Measurements from ENCODE around the gene MPG. TPM values are rescaled to one million over a fixed set of nuclear protein-coding genes. Genes with fewer than 3 reads are reported as not detected.
"Not testable (repeated sequence)": the region's sequence is repeated elsewhere in the genome, so short reads cannot be mapped to it uniquely, and the experiment has no call there.

The MPG gene
- polyA plus RNA-seq, 3 donors = 32.5 to 86.9 (median 70.6) TPM

- H3K4me2 ChIP-seq (replicated peaks; ENCODE audit: extremely low read depth, low read length, poor library complexity, severe bottlenecking) = no peak overlapping the region
- no peak for TF ChIP-seq CTCF (IDR thresholded peaks at IDR 0.05)
- peaks cover 8 to 10% of the 10 kb centered on the region in 2 donors for H3K36me3 Mint-ChIP-seq
- no peaks in the 10 kb centered on the region for H3K27me3 ChIP-seq (ENCODE audit: control insufficient read depth in 2 of 2, insufficient read depth in 2 of 2, low read length in 2 of 2)
- H3K27ac ChIP-seq (ENCODE audit: low read depth in 1 of 2, low read length in 2 of 2) = no peak overlapping the region
- no peaks in the 10 kb centered on the region for H3K9me3 ChIP-seq (replicated peaks in 1 of 2; ENCODE audit: control insufficient read depth in 1 of 2, insufficient read depth in 1 of 2, low read length in 2 of 2)
- intact Hi-C loops (cut with micrococcal nuclease) = no loop called here
- H3K4me3 Mint-ChIP-seq = no peak overlapping the region
- H3K79me2 ChIP-seq (ENCODE audit: insufficient read depth, low read length) = no peaks in the 10 kb centered on the region
- no peaks in the 10 kb centered on the region for H3K9me3 Mint-ChIP-seq
- H3K4me3 ChIP-seq (replicated peaks in 1 of 3; ENCODE audit: low read depth in 2 of 3, low read length in 3 of 3) = no peak overlapping the region
- H3K27ac Mint-ChIP-seq = peak overlapping the region in 2 of 7 donors; percentile 85 to 92
- H2AFZ ChIP-seq (ENCODE audit: insufficient read depth, low read depth, low read length, poor library complexity, severe bottlenecking) = no peak overlapping the region
- no peak for DNase-seq
- H4K20me1 ChIP-seq (ENCODE audit: insufficient read depth, low read length) = no peaks in the 10 kb centered on the region
- peaks cover 49% of the 10 kb centered on the region for H3K4me1 Mint-ChIP-seq
- peaks cover 0 to 4% (median 0%) of the 10 kb centered on the region in 3 donors for H3K27me3 Mint-ChIP-seq (ENCODE audit: low read depth in 3 of 3)
- H3K4me1 ChIP-seq (ENCODE audit: control insufficient read depth in 1 of 2, insufficient read depth in 2 of 2, low read length in 2 of 2) = peaks cover 29 to 40% of the 10 kb centered on the region in 2 donors
- WGBS (ENCODE audit: insufficient coverage) = 96% methylated on average over 14 of the region's 15 CpGs
- H3K36me3 ChIP-seq (replicated peaks in 1 of 2; ENCODE audit: control insufficient read depth in 1 of 2, insufficient read depth in 2 of 2, low read length in 2 of 2) = peaks cover 0 to 2% of the 10 kb centered on the region in 2 donors
- no peak overlapping the region for H3K9ac ChIP-seq (ENCODE audit: insufficient read depth, low read length, poor library complexity, severe bottlenecking)
Measured at GRCh38 chr16:36336-36984, 41.6 kb upstream of the MPG start.

GRCh38 chr16:37511-37910 lies 40.5 kb upstream of the MPG start:
- no peaks in the 10 kb centered on the region for H3K79me2 ChIP-seq (ENCODE audit: insufficient read depth, low read length)
- H3K27ac ChIP-seq (ENCODE audit: low read depth in 1 of 2, low read length in 2 of 2) = peak overlapping the region; percentile 16 to 48
- peaks cover 50% of the 10 kb centered on the region for H3K4me1 Mint-ChIP-seq
- peaks cover 17 to 18% of the 10 kb centered on the region in 2 donors for H3K36me3 Mint-ChIP-seq
- no peaks in the 10 kb centered on the region for H3K27me3 ChIP-seq (ENCODE audit: control insufficient read depth in 2 of 2, insufficient read depth in 2 of 2, low read length in 2 of 2)
- H3K4me1 ChIP-seq (ENCODE audit: control insufficient read depth in 1 of 2, insufficient read depth in 2 of 2, low read length in 2 of 2) = peaks cover 29 to 40% of the 10 kb centered on the region in 2 donors
- H2AFZ ChIP-seq (ENCODE audit: insufficient read depth, low read depth, low read length, poor library complexity, severe bottlenecking) = no peak overlapping the region
- H3K27ac Mint-ChIP-seq = peak overlapping the region in 5 of 7 donors; percentile 63 to 81 (median 69)
- intact Hi-C loops (cut with micrococcal nuclease) = no loop called here
- H3K9ac ChIP-seq (ENCODE audit: insufficient read depth, low read length, poor library complexity, severe bottlenecking) = peak overlapping the region; percentile 13
- H3K4me3 ChIP-seq (replicated peaks in 1 of 3; ENCODE audit: low read depth in 2 of 3, low read length in 3 of 3) = no peak overlapping the region
- no CpG with 5 or more reads among the region's 5 CpGs for WGBS (ENCODE audit: insufficient coverage)
- no peak for TF ChIP-seq CTCF (IDR thresholded peaks at IDR 0.05)
- peaks cover 4 to 12% of the 10 kb centered on the region in 2 donors for H3K36me3 ChIP-seq (replicated peaks in 1 of 2; ENCODE audit: control insufficient read depth in 1 of 2, insufficient read depth in 2 of 2, low read length in 2 of 2)
- H3K4me3 Mint-ChIP-seq = no peak overlapping the region
- H3K4me2 ChIP-seq (replicated peaks; ENCODE audit: extremely low read depth, low read length, poor library complexity, severe bottlenecking) = no peak overlapping the region
- no peaks in the 10 kb centered on the region for H3K9me3 Mint-ChIP-seq
- H3K9me3 ChIP-seq (replicated peaks in 1 of 2; ENCODE audit: control insufficient read depth in 1 of 2, insufficient read depth in 1 of 2, low read length in 2 of 2) = no peaks in the 10 kb centered on the region
- peaks cover 0 to 4% (median 0%) of the 10 kb centered on the region in 3 donors for H3K27me3 Mint-ChIP-seq (ENCODE audit: low read depth in 3 of 3)
- no peaks in the 10 kb centered on the region for H4K20me1 ChIP-seq (ENCODE audit: insufficient read depth, low read length)
- DNase-seq = peak in 2 of 3 donors; percentile 23 to 38

GRCh38 chr16:38206-38605 lies 39.8 kb upstream of the MPG start:
- peaks cover 53% of the 10 kb centered on the region for H3K4me1 Mint-ChIP-seq
- H3K36me3 Mint-ChIP-seq = peaks cover 24 to 25% of the 10 kb centered on the region in 2 donors
- H3K27ac ChIP-seq (ENCODE audit: low read depth in 1 of 2, low read length in 2 of 2); H3K27me3 Mint-ChIP-seq (ENCODE audit: low read depth in 3 of 3); H3K27me3 ChIP-seq (ENCODE audit: control insufficient read depth in 2 of 2, insufficient read depth in 2 of 2, low read length in 2 of 2); H3K9me3 ChIP-seq (replicated peaks in 1 of 2; ENCODE audit: control insufficient read depth in 1 of 2, insufficient read depth in 1 of 2, low read length in 2 of 2); H3K4me3 Mint-ChIP-seq; H3K4me2 ChIP-seq (replicated peaks; ENCODE audit: extremely low read depth, low read length, poor library complexity, severe bottlenecking); DNase-seq; H2AFZ ChIP-seq (ENCODE audit: insufficient read depth, low read depth, low read length, poor library complexity, severe bottlenecking); H3K9ac ChIP-seq (ENCODE audit: insufficient read depth, low read length, poor library complexity, severe bottlenecking); H3K79me2 ChIP-seq (ENCODE audit: insufficient read depth, low read length); H3K4me3 ChIP-seq (replicated peaks in 1 of 3; ENCODE audit: low read depth in 2 of 3, low read length in 3 of 3); intact Hi-C loops (cut with micrococcal nuclease); H4K20me1 ChIP-seq (ENCODE audit: insufficient read depth, low read length); H3K9me3 Mint-ChIP-seq: not testable (repeated sequence)
- Histone ChIP-seq H3K36me3 (replicated peaks in 1 of 2; ENCODE audit: control insufficient read depth in 1 of 2, insufficient read depth in 2 of 2, low read length in 2 of 2) (peaks cover 10 to 19% of the 10 kb centered on the region in 2 donors), H3K4me1 (ENCODE audit: control insufficient read depth in 1 of 2, insufficient read depth in 2 of 2, low read length in 2 of 2) (peaks cover 29 to 40% of the 10 kb centered on the region in 2 donors)
- 93% methylated on average over 6 of the region's 11 CpGs for WGBS (ENCODE audit: insufficient coverage)
- peak overlapping the region in 2 of 7 donors; percentile 69 for H3K27ac Mint-ChIP-seq
